Smooth muscle cell (in vitro differentiated cells): ENCODE measurements around the gene KLF9. TPM values are rescaled to one million over a fixed set of nuclear protein-coding genes. Genes with fewer than 3 reads are reported as not detected.

Experiments
- DNase-seq: peaks from one replicate; lab custom pipeline; 2025; ENCODE audit not compliant: unreplicated experiment; lab: John Stamatoyannopoulos, UW
- H2AFZ ChIP-seq: fragments of 200-600 bp; sonication (generic); 2 replicates; pipeline ENCODE4 v1.6.0; 2016; ENCODE audit warnings: antibody characterized with exemption, low read depth, mild to moderate bottlenecking
- H3F3A ChIP-seq: fragments of 200-600 bp; sonication (generic); 2 replicates; pipeline ENCODE4 v1.6.0; 2017; ENCODE audit warnings: antibody characterized with exemption, low read depth
- H3K27ac ChIP-seq: fragments of 200-600 bp; sonication (generic); 2 replicates; pipeline ENCODE4 v1.5.1; 2016; ENCODE audit warnings: low read depth, mild to moderate bottlenecking
- H3K27me3 ChIP-seq: fragments of 200-600 bp; sonication (generic); 2 replicates; pipeline ENCODE4 v1.6.1; 2016; ENCODE audit warnings: low read depth, mild to moderate bottlenecking
- H3K36me3 ChIP-seq: fragments of 200-600 bp; sonication (generic); 2 replicates; pipeline ENCODE4 v1.5.1; 2016; ENCODE audit warnings: low read depth
- H3K4me1 ChIP-seq: fragments of 200-600 bp; sonication (generic); 2 replicates; pipeline ENCODE4 v1.5.1; 2016; ENCODE audit warnings: low read depth
- H3K4me2 ChIP-seq: fragments of 200-600 bp; sonication (generic); 2 replicates; pipeline ENCODE4 v1.6.0; 2016; ENCODE audit warnings: mild to moderate bottlenecking
- H3K4me3 ChIP-seq: fragments of 200-600 bp; sonication (generic); 2 replicates; pipeline ENCODE4 v1.5.1; 2016; ENCODE audit warnings: mild to moderate bottlenecking
- H3K79me2 ChIP-seq: fragments of 200-600 bp; sonication (generic); 2 replicates; pipeline ENCODE4 v1.6.0; 2016; ENCODE audit warnings: low read depth, mild to moderate bottlenecking
- H3K9ac ChIP-seq: fragments of 200-600 bp; sonication (generic); 2 replicates; pipeline ENCODE4 v1.6.0; 2016; ENCODE audit warnings: low read depth
- H3K9me3 ChIP-seq: fragments of 200-600 bp; sonication (generic); replicated peaks from 2 replicates; pipeline ENCODE4 v1.5.1; 2016; ENCODE audit warnings: low read depth
- H4K20me1 ChIP-seq: fragments of 200-600 bp; sonication (generic); 2 replicates; pipeline ENCODE4 v1.6.0; 2016; ENCODE audit warnings: low read depth
- CTCF ChIP-seq: fragments of 200-600 bp; sonication (generic); IDR thresholded peaks from 2 replicates; pipeline ENCODE4 v1.5.1; 2017; ENCODE audit warnings: borderline replicate concordance, mild to moderate bottlenecking, antibody characterized with exemption; ENCODE audit not compliant: insufficient read depth, poor library complexity, severe bottlenecking
- WGBS: methylation state at CpG from one replicate; pipeline ENCODE4 v1.1.7; 2016; ENCODE audit warnings: low lambda C conversion rate; 5-methylcytosine and 5-hydroxymethylcytosine counted together
- polyA plus RNA-seq: library from polyadenylated mRNA; unstranded; fragments of >200 nt; fragmentation: Nextera tagmentation; extraction: Ambion mirVana; gene quantifications from 2 replicates; pipeline ENCODE4 v1.2.1, GENCODE V29; 2016
- total RNA-seq: library from RNA; depleted of rRNA; stranded (reverse); fragments of >200 nt; gene quantifications from 2 replicates; pipeline ENCODE4 v1.2.3, GENCODE V29; 2014

The KLF9 gene
- 13.5 and 25.7 TPM in 2 replicates for total RNA-seq
- polyA plus RNA-seq: 2.9 and 3.2 TPM in 2 replicates

GRCh38 chr9:70413799-70414775 lies at the start of gene KLF9:
Gene KLF9, minus strand, starts transcription at chr9:70414657. Its CDS starts 1,294 bp downstream, at chr9:70413363.
- Histone ChIP-seq H3K4me1 (peaks cover 19% of the 10 kb centered on the region), H3K36me3 (no peaks in the 10 kb centered on the region), H2AFZ (peak within 1 kb of the TSS; percentile 79), H3K4me3 (peak within 1 kb of the TSS; percentile 90), H3F3A (peaks cover 9% of the 10 kb centered on the region), H4K20me1 (peaks cover 4% of the 10 kb centered on the region), H3K9me3 (no peaks in the 10 kb centered on the region), H3K4me2 (peak within 1 kb of the TSS; percentile 94), H3K9ac (peak within 1 kb of the TSS; percentile 92), H3K27me3 (no peaks in the 10 kb centered on the region), H3K27ac (peak within 1 kb of the TSS; percentile 99), H3K79me2 (peaks cover 22% of the 10 kb centered on the region)
- 2% methylated on average over 48 of the region's 48 CpGs for WGBS
- peak; percentile 55 for DNase-seq
- no peak for TF ChIP-seq CTCF

GRCh38 chr9:70463877-70464276 lies 49.4 kb upstream of the KLF9 start:
- TF ChIP-seq CTCF: no peak
- H3K4me1 ChIP-seq: no peaks in the 10 kb centered on the region
- H4K20me1 ChIP-seq: no peaks in the 10 kb centered on the region
- H3K9me3 ChIP-seq: no peaks in the 10 kb centered on the region
- H2AFZ ChIP-seq: no peak overlapping the region
- H3K27ac ChIP-seq: no peak overlapping the region
- no peaks in the 10 kb centered on the region for H3K27me3 ChIP-seq
- H3K36me3 ChIP-seq: no peaks in the 10 kb centered on the region
- no peak overlapping the region for H3K9ac ChIP-seq
- no peak overlapping the region for H3K4me2 ChIP-seq
- H3K4me3 ChIP-seq: no peak overlapping the region
- no peaks in the 10 kb centered on the region for H3F3A ChIP-seq
- 68% methylated on average over 2 of the region's 2 CpGs for WGBS
- H3K79me2 ChIP-seq: no peaks in the 10 kb centered on the region
- DNase-seq: no peak

GRCh38 chr9:70462300-70462699 lies 47.8 kb upstream of the KLF9 start:
- TF ChIP-seq CTCF: no peak
- Histone ChIP-seq H3K4me2 (no peak overlapping the region), H3K36me3 (no peaks in the 10 kb centered on the region), H3F3A (no peaks in the 10 kb centered on the region), H4K20me1 (no peaks in the 10 kb centered on the region), H3K27ac (no peak overlapping the region), H3K79me2 (no peaks in the 10 kb centered on the region), H3K9me3 (no peaks in the 10 kb centered on the region), H3K4me1 (no peaks in the 10 kb centered on the region), H3K4me3 (no peak overlapping the region), H2AFZ (no peak overlapping the region), H3K27me3 (no peaks in the 10 kb centered on the region), H3K9ac (no peak overlapping the region)
- no peak for DNase-seq

GRCh38 chr9:70457235-70457634 lies 42.8 kb upstream of the KLF9 start:
- DNase-seq: no peak
- Histone ChIP-seq H3K27me3 (no peaks in the 10 kb centered on the region), H3F3A (no peaks in the 10 kb centered on the region), H2AFZ (no peak overlapping the region), H4K20me1 (no peaks in the 10 kb centered on the region), H3K36me3 (no peaks in the 10 kb centered on the region), H3K4me1 (no peaks in the 10 kb centered on the region), H3K27ac (no peak overlapping the region), H3K9ac (no peak overlapping the region), H3K79me2 (no peaks in the 10 kb centered on the region), H3K9me3 (no peaks in the 10 kb centered on the region), H3K4me2 (no peak overlapping the region), H3K4me3 (no peak overlapping the region)
- TF ChIP-seq CTCF: no peak
